Lung (tissue), 16 donors: ENCODE data around the gene SURF6. TPM values are rescaled to one million over a fixed set of nuclear protein-coding genes. Genes with fewer than 3 reads are reported as not detected.
A peak's percentile ranks its signal among the peaks of the same experiment; 100 is the strongest.

Source experiments
- ATAC-seq: fragments of 200-7000 bp; cut with Tn5 transposase; one replicate; pipeline ENCODE4 v1.9.1; 2020; ENCODE audit warnings: moderate number of reproducible peaks; ENCODE audit not compliant: insufficient read depth, low FRiP score
- DNase-seq, 3 donors: peaks; one replicate each; pipeline ENCODE4 v3.0.0-alpha.2; 2013 to 2017
- H3K27ac ChIP-seq, 2 donors: one replicate each; pipeline ENCODE4 v1.5.1; 2013; ENCODE audit warnings: mild to moderate bottlenecking in 2 of 2, moderate library complexity in 2 of 2, control low read depth in 1 of 2, inconsistent platforms in 1 of 2, low read depth in 1 of 2, low read length in 1 of 2
- H3K27me3 ChIP-seq, 3 donors: one replicate each; pipeline ENCODE4 v1.5.1; 2013; ENCODE audit warnings: low read length in 2 of 3; ENCODE audit not compliant: control insufficient read depth in 3 of 3, insufficient read depth in 3 of 3
- H3K36me3 ChIP-seq, 4 donors: one replicate each; pipeline ENCODE4 v1.5.1; 2013; ENCODE audit warnings: low read length in 4 of 4, mild to moderate bottlenecking in 1 of 4, moderate library complexity in 1 of 4; ENCODE audit not compliant: control insufficient read depth in 4 of 4, insufficient read depth in 4 of 4
- H3K4me1 ChIP-seq, 5 donors: one replicate each; pipeline ENCODE4 v1.5.1; 2013; ENCODE audit warnings: low read length in 5 of 5, mild to moderate bottlenecking in 2 of 5, moderate library complexity in 1 of 5; ENCODE audit not compliant: control insufficient read depth in 5 of 5, insufficient read depth in 5 of 5
- H3K4me3 ChIP-seq: one replicate; pipeline ENCODE4 v1.5.1; 2013; ENCODE audit warnings: mild to moderate bottlenecking, control low read depth, moderate library complexity
- H3K9ac ChIP-seq, 2 donors: one replicate each; pipeline ENCODE4 v1.5.1; 2013; ENCODE audit warnings: low read length in 2 of 2, control low read depth in 1 of 2; ENCODE audit not compliant: insufficient read depth in 1 of 2
- H3K9me3 ChIP-seq, 4 donors: one replicate each; pipeline ENCODE4 v1.5.1; 2013; ENCODE audit warnings: low read length in 3 of 4, mild to moderate bottlenecking in 1 of 4, moderate library complexity in 1 of 4; ENCODE audit not compliant: control insufficient read depth in 4 of 4, insufficient read depth in 3 of 4
- CTCF ChIP-seq: IDR thresholded peaks from 2 replicates; pipeline ENCODE4 v1.5.1; 2012; ENCODE audit warnings: mild to moderate bottlenecking; ENCODE audit errors: control extremely low read depth, extremely low read depth
- WGBS, 2 donors: extraction: QIAGEN DNeasy Blood & Tissue Kit; methylation state at CpG; one replicate each; pipeline ENCODE4 v1.1.7; 2013; 5-methylcytosine and 5-hydroxymethylcytosine counted together
- long read RNA-seq, 5 donors: transcript quantifications; one replicate each; lab custom pipeline, GENCODE V29; 2026
- polyA plus RNA-seq, 2 donors: library from polyadenylated mRNA; stranded (reverse); fragments of 200-250 nt; gene quantifications; one replicate each; pipeline ENCODE4 v1.2.1, GENCODE V29; 2013
- total RNA-seq, 2 donors: library from RNA; depleted of rRNA in 1 of 2; stranded (reverse); fragments of >200 nt in 1 of 2; gene quantifications; one replicate each; pipeline ENCODE4 v1.2.1, GENCODE V29; 2014 to 2021
- donor health status: control.
- donor health status: control.
- donor health status: Bipolar disorder and iron deficiency.
- donor health status: healthy.
- donor health status: DM: yes; HTN: yes; CAD: no.

The SURF6 gene
- total RNA-seq = 10 to 100 TPM; 13.7 to 25.6 TPM
- polyA plus RNA-seq = 10 to 100 TPM; 23.0 to 24.5 TPM
- long read RNA-seq, donor 1, full-length matches to known transcripts = 10 of 25 reads
- long read RNA-seq, donor 1, partial matches to known transcripts = 15 of 25 reads
- long read RNA-seq, donor 1, other reads (novel, unspliced or antisense) = 0 of 25 reads
- long read RNA-seq, donor 2, full-length matches to known transcripts = 7 of 7 reads
- long read RNA-seq, donor 2, partial matches to known transcripts = 0 of 7 reads
- long read RNA-seq, donor 2, other reads (novel, unspliced or antisense) = 0 of 7 reads
- long read RNA-seq, donor 3, full-length matches to known transcripts = 6 of 6 reads
- long read RNA-seq, donor 3, partial matches to known transcripts = 0 of 6 reads
- long read RNA-seq, donor 3, other reads (novel, unspliced or antisense) = 0 of 6 reads
- long read RNA-seq, donor 4, full-length matches to known transcripts = 5 of 5 reads
- long read RNA-seq, donor 4, partial matches to known transcripts = 0 of 5 reads
- long read RNA-seq, donor 4, other reads (novel, unspliced or antisense) = 0 of 5 reads
- long read RNA-seq, donor 5, full-length matches to known transcripts = 19 of 32 reads
- long read RNA-seq, donor 5, partial matches to known transcripts = 13 of 32 reads
- long read RNA-seq, donor 5, other reads (novel, unspliced or antisense) = 0 of 32 reads

GRCh38 chr9:133335924-133336811 is at the start of gene SURF6:
SURF6 (minus strand) TSS chr9:133336188; CDS start chr9:133336132, 56 bp downstream.
- ATAC-seq (peak; percentile 98), DNase-seq (peak; percentile 86 to 92 (median 89))
- Histone ChIP-seq H3K9ac (peak within 1 kb of the TSS; percentile 43 to 78), H3K36me3 (peaks cover 22 to 44% (median 25%) of the 10 kb centered on the region in 4 donors), H3K9me3 (no peaks in the 10 kb centered on the region), H3K27ac (peak within 1 kb of the TSS; percentile 64 to 83), H3K4me1 (peaks cover 0 to 14% (median 3%) of the 10 kb centered on the region in 5 donors), H3K4me3 (peak within 1 kb of the TSS; percentile 92), H3K27me3 (no peaks in the 10 kb centered on the region)
- whole genome bisulfite sequencing, 2 donors = 5 to 8% methylated on average over 69 to 70 of the region's 70 CpGs
- peak; percentile 11 for TF ChIP-seq CTCF

DNA sequence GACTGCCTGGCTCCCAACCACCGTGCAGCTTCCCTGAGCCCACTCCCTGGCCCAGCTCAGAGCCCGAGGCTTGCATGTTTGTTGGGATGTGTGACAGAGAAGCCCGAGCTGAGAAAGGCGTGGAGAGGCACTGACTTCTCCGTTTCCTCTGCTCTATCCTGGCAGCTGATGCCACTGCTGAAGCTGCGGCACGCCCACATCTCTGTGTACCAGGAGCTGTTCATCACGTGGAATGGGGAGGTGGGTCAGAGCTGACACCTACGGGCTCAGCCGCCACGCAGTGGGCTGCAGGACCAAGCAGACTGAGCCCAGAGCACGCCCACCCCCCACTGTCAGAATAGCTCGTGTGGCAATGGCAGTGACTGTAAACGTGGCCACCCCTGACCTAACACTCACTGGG is 49.5 kb upstream of the SURF6 start:
- Histone ChIP-seq H3K36me3 (peaks cover 0 to 2% (median 0%) of the 10 kb centered on the region in 4 donors), H3K9ac (no peak overlapping the region), H3K9me3 (no peaks in the 10 kb centered on the region), H3K4me1 (no peaks in the 10 kb centered on the region), H3K4me3 (no peak overlapping the region), H3K27me3 (no peaks in the 10 kb centered on the region), H3K27ac (no peak overlapping the region)
- 89 to 96% methylated on average over 13 to 14 of the region's 14 CpGs for WGBS, 2 donors
- ATAC-seq = no peak
- no peak for TF ChIP-seq CTCF
- DNase-seq = no peak

- no peak overlapping the region for H3K4me3 ChIP-seq
- H3K9ac ChIP-seq = no peak overlapping the region
- ATAC-seq (no peak), DNase-seq (no peak)
- no peaks in the 10 kb centered on the region for H3K4me1 ChIP-seq
- WGBS, 2 donors = 88% methylated on average over 17 of the region's 17 CpGs
- H3K27ac ChIP-seq = no peak overlapping the region
- H3K36me3 ChIP-seq = peaks cover 0 to 2% (median 0%) of the 10 kb centered on the region in 4 donors
- no peaks in the 10 kb centered on the region for H3K9me3 ChIP-seq
- no peak for TF ChIP-seq CTCF
- no peaks in the 10 kb centered on the region for H3K27me3 ChIP-seq
Observed at GRCh38 chr9:133384736-133385321, 48.8 kb upstream of the SURF6 start.
